ENCODE measurements around the gene DAPP1. TPM values are rescaled to one million over a fixed set of nuclear protein-coding genes. Genes with fewer than 3 reads are reported as not detected.

Gene DAPP1
- total and polyA plus RNA-seq, 2 donors from 2014 or later: 0.34 to 10.1 TPM

GRCh38 chr4:99844048-99844447 is 27.4 kb downstream of the DAPP1 start:
- TF ChIP-seq, protein P1, sequence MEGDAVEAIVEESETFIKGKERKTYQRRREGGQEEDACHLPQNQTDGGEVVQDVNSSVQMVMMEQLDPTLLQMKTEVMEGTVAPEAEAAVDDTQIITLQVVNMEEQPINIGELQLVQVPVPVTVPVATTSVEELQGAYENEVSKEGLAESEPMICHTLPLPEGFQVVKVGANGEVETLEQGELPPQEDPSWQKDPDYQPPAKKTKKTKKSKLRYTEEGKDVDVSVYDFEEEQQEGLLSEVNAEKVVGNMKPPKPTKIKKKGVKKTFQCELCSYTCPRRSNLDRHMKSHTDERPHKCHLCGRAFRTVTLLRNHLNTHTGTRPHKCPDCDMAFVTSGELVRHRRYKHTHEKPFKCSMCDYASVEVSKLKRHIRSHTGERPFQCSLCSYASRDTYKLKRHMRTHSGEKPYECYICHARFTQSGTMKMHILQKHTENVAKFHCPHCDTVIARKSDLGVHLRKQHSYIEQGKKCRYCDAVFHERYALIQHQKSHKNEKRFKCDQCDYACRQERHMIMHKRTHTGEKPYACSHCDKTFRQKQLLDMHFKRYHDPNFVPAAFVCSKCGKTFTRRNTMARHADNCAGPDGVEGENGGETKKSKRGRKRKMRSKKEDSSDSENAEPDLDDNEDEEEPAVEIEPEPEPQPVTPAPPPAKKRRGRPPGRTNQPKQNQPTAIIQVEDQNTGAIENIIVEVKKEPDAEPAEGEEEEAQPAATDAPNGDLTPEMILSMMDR (IDR thresholded peaks at IDR 0.05; ENCODE audit: borderline replicate concordance, extremely low read depth, insufficient read depth): no peak
- H3K36me3 ChIP-seq (ENCODE audit: control insufficient read depth in 2 of 3, insufficient read depth in 3 of 3, low read length in 3 of 3): no peaks in the 10 kb centered on the region
- DNase-seq (no peak), FAIRE-seq (peak; percentile 15)
- no peak overlapping the region for H3K4me3 ChIP-seq (ENCODE audit: low read length in 3 of 3)
- no peaks in the 10 kb centered on the region for H3K9me3 ChIP-seq (ENCODE audit: control insufficient read depth in 2 of 3, insufficient read depth in 1 of 3, low read length in 3 of 3)
- no peak overlapping the region for H3K27ac ChIP-seq (ENCODE audit: low read depth in 2 of 2, low read length in 2 of 2)
- H3K4me1 ChIP-seq (ENCODE audit: control insufficient read depth in 2 of 3, insufficient read depth in 2 of 3, low read depth in 1 of 3, low read length in 3 of 3): peaks cover 0 to 5% (median 0%) of the 10 kb centered on the region in 3 donors
- intact Hi-C loops (cut with DNase I): no loop called here
- H3K27me3 ChIP-seq (ENCODE audit: control insufficient read depth, insufficient read depth, low read length): no peaks in the 10 kb centered on the region
- H3K9ac ChIP-seq (ENCODE audit: low read length in 3 of 3): no peak overlapping the region

- FAIRE-seq (no peak), DNase-seq (no peak)
- no peak overlapping the region for H3K27ac ChIP-seq (ENCODE audit: low read depth in 2 of 2, low read length in 2 of 2)
- no peaks in the 10 kb centered on the region for H3K27me3 ChIP-seq (ENCODE audit: control insufficient read depth, insufficient read depth, low read length)
- H3K4me3 ChIP-seq (ENCODE audit: low read length in 3 of 3): no peak overlapping the region
- H3K36me3 ChIP-seq (ENCODE audit: control insufficient read depth in 2 of 3, insufficient read depth in 3 of 3, low read length in 3 of 3): no peaks in the 10 kb centered on the region
- no peaks in the 10 kb centered on the region for H3K9me3 ChIP-seq (ENCODE audit: control insufficient read depth in 2 of 3, insufficient read depth in 1 of 3, low read length in 3 of 3)
- H3K4me1 ChIP-seq (ENCODE audit: control insufficient read depth in 2 of 3, insufficient read depth in 2 of 3, low read depth in 1 of 3, low read length in 3 of 3): peaks cover 0 to 5% (median 0%) of the 10 kb centered on the region in 3 donors
- no peak overlapping the region for H3K9ac ChIP-seq (ENCODE audit: low read length in 3 of 3)
- intact Hi-C loops (cut with DNase I): no loop called here
- TF ChIP-seq, protein P1 (IDR thresholded peaks at IDR 0.05; ENCODE audit: borderline replicate concordance, extremely low read depth, insufficient read depth): no peak
Observed at GRCh38 chr4:99845179-99845578, 28.6 kb downstream of the DAPP1 start.

- Histone ChIP-seq H3K36me3 (ENCODE audit: control insufficient read depth in 2 of 3, insufficient read depth in 3 of 3, low read length in 3 of 3) (no peaks in the 10 kb centered on the region), H3K27ac (ENCODE audit: low read depth in 2 of 2, low read length in 2 of 2) (no peak overlapping the region), H3K4me1 (ENCODE audit: control insufficient read depth in 2 of 3, insufficient read depth in 2 of 3, low read depth in 1 of 3, low read length in 3 of 3) (peaks cover 0 to 5% (median 0%) of the 10 kb centered on the region in 3 donors), H3K9me3 (ENCODE audit: control insufficient read depth in 2 of 3, insufficient read depth in 1 of 3, low read length in 3 of 3) (no peaks in the 10 kb centered on the region), H3K27me3 (ENCODE audit: control insufficient read depth, insufficient read depth, low read length) (no peaks in the 10 kb centered on the region), H3K9ac (ENCODE audit: low read length in 3 of 3) (no peak overlapping the region), H3K4me3 (ENCODE audit: low read length in 3 of 3) (no peak overlapping the region)
- TF ChIP-seq, protein P1 (IDR thresholded peaks at IDR 0.05; ENCODE audit: borderline replicate concordance, extremely low read depth, insufficient read depth): no peak
- intact Hi-C loops (cut with DNase I): no loop called here
- FAIRE-seq (no peak), DNase-seq (no peak)
Observed at GRCh38 chr4:99845708-99846469, 29.3 kb downstream of the DAPP1 start.
